Stimulated activated naive CD8-positive, alpha-beta T cell treated with anti-CD3 and anti-CD28 coated beads, Interleukin-15, amount 100 ng/mL, for 72 hours (primary cell): ENCODE data around the gene PLN.

Source experiments
- ATAC-seq: fragments of 150-1000 bp; cut with Tn5 transposase; 2 replicates; pipeline ENCODE4 v1.10.0; 2021; ENCODE audit warnings: mild to moderate bottlenecking, moderate library complexity
- DNase-seq, 2 donors: peaks; one replicate each; pipeline ENCODE4 v3.0.0; 2021 to 2022
- H3K27ac Mint-ChIP-seq, 2 donors: one replicate each; pipeline ENCODE4 v1.8.0; 2022; ENCODE audit warnings: mild to moderate bottlenecking in 2 of 2, mixed read lengths in 2 of 2, moderate library complexity in 2 of 2
- H3K27me3 Mint-ChIP-seq: one replicate; pipeline ENCODE4 v1.8.0; 2022; ENCODE audit warnings: mixed read lengths
- H3K4me1 Mint-ChIP-seq: one replicate; pipeline ENCODE4 v1.8.0; 2022; ENCODE audit warnings: mild to moderate bottlenecking, mixed read lengths
- H3K4me3 Mint-ChIP-seq, 2 donors: one replicate each; pipeline ENCODE4 v1.8.0; 2022; ENCODE audit warnings: mild to moderate bottlenecking in 2 of 2, mixed read lengths in 2 of 2, moderate library complexity in 1 of 2
- H3K9me3 Mint-ChIP-seq, 2 donors: one replicate each; pipeline ENCODE4 v1.8.0; 2022; ENCODE audit warnings: mixed read lengths in 2 of 2

PLN gene

GRCh38 chr6:118584911-118585310 lies 36.8 kb downstream of the PLN start:
- no peaks in the 10 kb centered on the region for H3K27me3 Mint-ChIP-seq

GRCh38 chr6:118586746-118587485 lies 38.8 kb downstream of the PLN start:
- Mint-ChIP-seq H3K9me3 (no peaks in the 10 kb centered on the region), H3K4me3 (no peak overlapping the region), H3K27me3 (no peaks in the 10 kb centered on the region), H3K4me1 (peaks cover 30% of the 10 kb centered on the region), H3K27ac (no peak overlapping the region)
- DNase-seq (no peak), ATAC-seq (no peak)

More at GRCh38 chr6:118584911-118585310, 36.8 kb downstream of the PLN start:
- no peak for ATAC-seq
- Mint-ChIP-seq H3K27ac (no peak overlapping the region), H3K4me3 (no peak overlapping the region), H3K9me3 (peaks cover 10 to 16% of the 10 kb centered on the region in 2 donors), H3K4me1 (peaks cover 29% of the 10 kb centered on the region)
- no peak for DNase-seq

GRCh38 chr6:118588626-118589025 lies 40.5 kb downstream of the PLN start:
- Mint-ChIP-seq H3K27me3 (no peaks in the 10 kb centered on the region), H3K9me3 (peaks cover 0 to 7% of the 10 kb centered on the region in 2 donors), H3K4me3 (no peak overlapping the region), H3K27ac (no peak overlapping the region), H3K4me1 (peaks cover 32% of the 10 kb centered on the region)
- DNase-seq (no peak), ATAC-seq (no peak)

GRCh38 chr6:118589186-118589585 lies 41.1 kb downstream of the PLN start:
- Mint-ChIP-seq H3K9me3 (peaks cover 0 to 11% of the 10 kb centered on the region in 2 donors), H3K4me1 (peaks cover 37% of the 10 kb centered on the region), H3K27ac (peak overlapping the region in 1 of 2 donors; percentile 23), H3K27me3 (no peaks in the 10 kb centered on the region), H3K4me3 (no peak overlapping the region)
- DNase-seq (no peak), ATAC-seq (no peak)

GRCh38 chr6:118589649-118590365 lies 41.7 kb downstream of the PLN start:
- Mint-ChIP-seq H3K27ac (no peak overlapping the region), H3K4me1 (peaks cover 37% of the 10 kb centered on the region), H3K9me3 (peaks cover 0 to 11% of the 10 kb centered on the region in 2 donors), H3K27me3 (no peaks in the 10 kb centered on the region), H3K4me3 (no peak overlapping the region)
- DNase-seq: no peak
- no peak for ATAC-seq

GRCh38 chr6:118591897-118592296 lies 43.8 kb downstream of the PLN start:
- peaks cover 36% of the 10 kb centered on the region for H3K4me1 Mint-ChIP-seq
- peaks cover 5 to 14% of the 10 kb centered on the region in 2 donors for H3K9me3 Mint-ChIP-seq
- no peak overlapping the region for H3K27ac Mint-ChIP-seq
- no peaks in the 10 kb centered on the region for H3K27me3 Mint-ChIP-seq
- H3K4me3 Mint-ChIP-seq: no peak overlapping the region
- ATAC-seq (no peak), DNase-seq (no peak)

- Mint-ChIP-seq H3K4me3 (no peak overlapping the region), H3K27ac (no peak overlapping the region), H3K4me1 (peaks cover 46% of the 10 kb centered on the region), H3K27me3 (no peaks in the 10 kb centered on the region), H3K9me3 (peaks cover 10 to 24% of the 10 kb centered on the region in 2 donors)
- DNase-seq (no peak), ATAC-seq (no peak)
Observed at GRCh38 chr6:118594877-118595276, 46.8 kb downstream of the PLN start.

GRCh38 chr6:118596774-118597320 lies 48.8 kb downstream of the PLN start:
- no peak for ATAC-seq
- no peaks in the 10 kb centered on the region for H3K27me3 Mint-ChIP-seq
- H3K4me1 Mint-ChIP-seq: peaks cover 30% of the 10 kb centered on the region
- no peak overlapping the region for H3K4me3 Mint-ChIP-seq
- DNase-seq: no peak
- peaks cover 10 to 24% of the 10 kb centered on the region in 2 donors for H3K9me3 Mint-ChIP-seq
- peak overlapping the region; percentile 47 to 51 for H3K27ac Mint-ChIP-seq

- Mint-ChIP-seq H3K4me3 (no peak overlapping the region), H3K27me3 (no peaks in the 10 kb centered on the region), H3K4me1 (peaks cover 30% of the 10 kb centered on the region), H3K27ac (peak overlapping the region in 1 of 2 donors; percentile 25), H3K9me3 (peaks cover 10 to 24% of the 10 kb centered on the region in 2 donors)
- no peak for ATAC-seq
- DNase-seq: no peak
Observed at GRCh38 chr6:118597636-118598035, 49.5 kb downstream of the PLN start.

GRCh38 chr6:118598324-118598723 lies 50.2 kb downstream of the PLN start:
- Mint-ChIP-seq H3K27me3 (no peaks in the 10 kb centered on the region), H3K4me3 (no peak overlapping the region), H3K4me1 (peaks cover 30% of the 10 kb centered on the region), H3K27ac (peak overlapping the region in 1 of 2 donors; percentile 28), H3K9me3 (peaks cover 10 to 20% of the 10 kb centered on the region in 2 donors)
- no peak for DNase-seq
- no peak for ATAC-seq

GRCh38 chr6:118602300-118602699 lies 54.2 kb downstream of the PLN start:
- no peak for ATAC-seq
- Mint-ChIP-seq H3K27ac (no peak overlapping the region), H3K27me3 (no peaks in the 10 kb centered on the region), H3K4me1 (peaks cover 38% of the 10 kb centered on the region), H3K9me3 (peaks cover 6% of the 10 kb centered on the region in 2 donors), H3K4me3 (no peak overlapping the region)
- DNase-seq: no peak

- Mint-ChIP-seq H3K27me3 (no peaks in the 10 kb centered on the region), H3K4me1 (peaks cover 37% of the 10 kb centered on the region), H3K4me3 (no peak overlapping the region), H3K27ac (no peak overlapping the region), H3K9me3 (peaks cover 3 to 6% of the 10 kb centered on the region in 2 donors)
- DNase-seq (no peak), ATAC-seq (no peak)
Observed at GRCh38 chr6:118603372-118603771, 55.3 kb downstream of the PLN start.

- Mint-ChIP-seq H3K27ac (peak overlapping the region; percentile 5 to 52), H3K9me3 (peaks cover 8 to 16% of the 10 kb centered on the region in 2 donors), H3K4me1 (peaks cover 56% of the 10 kb centered on the region), H3K27me3 (no peaks in the 10 kb centered on the region), H3K4me3 (peak overlapping the region; percentile 9 to 65)
- no peak for DNase-seq
- peak; percentile 63 for ATAC-seq
Observed at GRCh38 chr6:118606268-118606667, 58.2 kb downstream of the PLN start.

GRCh38 chr6:118606858-118607257 lies 58.8 kb downstream of the PLN start:
- Mint-ChIP-seq H3K4me1 (peaks cover 59% of the 10 kb centered on the region), H3K4me3 (peak overlapping the region in 1 of 2 donors; percentile 65), H3K27me3 (no peaks in the 10 kb centered on the region), H3K9me3 (peaks cover 14 to 22% of the 10 kb centered on the region in 2 donors), H3K27ac (peak overlapping the region; percentile 48 to 58)
- no peak for DNase-seq
- ATAC-seq: no peak
